IMR-90 (cell line): Measurements from ENCODE around the gene SEC14L1. TPM values are rescaled to one million over a fixed set of nuclear protein-coding genes. Genes with fewer than 3 reads are reported as not detected.

Experiments used
- ATAC-seq: fragments of 200-7000 bp; cut with Tn5 transposase; 2 replicates; pipeline ENCODE4 v1.9.1; 2020; ENCODE audit warnings: low read depth, mild to moderate bottlenecking, moderate library complexity
- BruUV-seq: library from RNA; stranded (reverse); fragments of 400-500 nt; replicated peaks from 2 replicates; lab custom pipeline; 2021; lab: Mats Ljungman, UMichigan
- CTCF ChIA-PET: fragments of 300-600 bp; formaldehyde crosslinking; extraction: SDS; loops from one replicate; lab custom pipeline; 2021; ENCODE audit warnings: antibody characterized with exemption; lab: Yijun Ruan, JAX
- POLR2A ChIA-PET: fragments of 300-600 bp; sonication (Branson Sonifier 250); formaldehyde crosslinking; loops from one replicate; lab custom pipeline; 2022; ENCODE audit warnings: antibody characterized with exemption; ENCODE audit not compliant: unreplicated experiment; lab: Charles Lee
- DNase-seq: peaks from one replicate; pipeline ENCODE4 v3.0.0; 2013
- H2AFZ ChIP-seq: replicated peaks from 2 replicates; pipeline ENCODE3; 2013; ENCODE audit warnings: low read length, mild to moderate bottlenecking; ENCODE audit not compliant: poor library complexity
- H2AK5ac ChIP-seq: 2 replicates; pipeline ENCODE4 v1.6.1; 2013; ENCODE audit warnings: low read depth, low read length, inconsistent platforms
- H2AK9ac ChIP-seq: replicated peaks from 2 replicates; pipeline ENCODE3; 2013; ENCODE audit warnings: mild to moderate bottlenecking, low read depth, low read length, moderate library complexity; ENCODE audit not compliant: poor library complexity
- H2BK120ac ChIP-seq: 2 replicates; pipeline ENCODE4 v1.6.1; 2013; ENCODE audit warnings: low read depth, low read length, inconsistent platforms
- H2BK15ac ChIP-seq: 3 replicates; pipeline ENCODE4 v1.6.1; 2013; ENCODE audit warnings: low read depth, low read length, inconsistent platforms
- H2BK20ac ChIP-seq: 2 replicates; pipeline ENCODE4 v1.6.1; 2013; ENCODE audit warnings: low read depth, mild to moderate bottlenecking, inconsistent platforms, low read length, moderate library complexity
- H2BK5ac ChIP-seq: 2 replicates; pipeline ENCODE4 v1.6.1; 2013; ENCODE audit warnings: mild to moderate bottlenecking, low read depth, low read length, inconsistent platforms; ENCODE audit not compliant: poor library complexity, severe bottlenecking
- H3K14ac ChIP-seq: replicated peaks from 2 replicates; pipeline ENCODE4 v1.6.1; 2013; ENCODE audit warnings: low read depth, low read length, inconsistent platforms
- H3K18ac ChIP-seq: 2 replicates; pipeline ENCODE4 v1.6.1; 2013; ENCODE audit warnings: low read depth, low read length, control low read depth
- H3K23ac ChIP-seq: 2 replicates; pipeline ENCODE4 v1.6.1; 2013; ENCODE audit warnings: low read depth, low read length, inconsistent platforms
- H3K27ac ChIP-seq: 2 replicates; pipeline ENCODE4 v1.5.1; 2013; ENCODE audit warnings: mild to moderate bottlenecking, control low read depth, low read length; ENCODE audit not compliant: insufficient read depth
- H3K27me3 ChIP-seq: 2 replicates; pipeline ENCODE4 v1.6.1; 2013; ENCODE audit warnings: low read length; ENCODE audit not compliant: control insufficient read depth, insufficient read depth
- H3K36me3 ChIP-seq: 2 replicates; pipeline ENCODE4 v1.6.1; 2013; ENCODE audit warnings: low read length, mixed read lengths; ENCODE audit not compliant: control insufficient read depth, insufficient read depth
- H3K4ac ChIP-seq: 2 replicates; pipeline ENCODE4 v1.6.1; 2013; ENCODE audit warnings: low read depth, low read length, inconsistent platforms
- H3K4me1 ChIP-seq: 2 replicates; pipeline ENCODE4 v1.6.1; 2013; ENCODE audit warnings: low read length, mixed read lengths; ENCODE audit not compliant: control insufficient read depth, insufficient read depth
- H3K4me2 ChIP-seq: 2 replicates; pipeline ENCODE4 v1.6.1; 2013; ENCODE audit warnings: low read depth, mild to moderate bottlenecking, control low read depth, low read length, moderate library complexity
- H3K4me3 ChIP-seq: 2 replicates; pipeline ENCODE4 v1.5.1; 2013; ENCODE audit warnings: low read depth, mild to moderate bottlenecking, control low read depth, low read length, moderate library complexity; ENCODE audit not compliant: insufficient read depth
- H3K56ac ChIP-seq: 2 replicates; pipeline ENCODE4 v1.6.1; 2013; ENCODE audit warnings: low read length, inconsistent platforms; ENCODE audit not compliant: insufficient read depth; ENCODE audit errors: extremely low read depth
- H3K79me1 ChIP-seq, 2 experiments: 2 replicates each; pipeline ENCODE4 v1.6.1; 2013; ENCODE audit warnings: low read length in 2 of 2, inconsistent platforms in 1 of 2, low read depth in 1 of 2
- H3K9ac ChIP-seq: 2 replicates; pipeline ENCODE4 v1.6.1; 2013; ENCODE audit warnings: low read depth, low read length, control low read depth
- H3K9me1 ChIP-seq: 2 replicates; pipeline ENCODE4 v1.6.1; 2013; ENCODE audit warnings: low read length, inconsistent platforms; ENCODE audit not compliant: insufficient read depth
- H3K9me3 ChIP-seq: 2 replicates; pipeline ENCODE4 v1.6.1; 2013; ENCODE audit warnings: low read length; ENCODE audit not compliant: control insufficient read depth, insufficient read depth
- H4K20me1 ChIP-seq: 2 replicates; pipeline ENCODE4 v1.6.1; 2013; ENCODE audit warnings: low read length, inconsistent platforms; ENCODE audit not compliant: insufficient read depth
- H4K5ac ChIP-seq: 2 replicates; pipeline ENCODE4 v1.6.1; 2013; ENCODE audit warnings: mild to moderate bottlenecking, low read depth, low read length, control low read depth
- H4K8ac ChIP-seq, 2 experiments: 2 replicates each; pipeline ENCODE4 v1.6.1; 2013; ENCODE audit warnings: low read depth in 2 of 2, low read length in 2 of 2, control low read depth in 1 of 2, inconsistent platforms in 1 of 2
- H4K91ac ChIP-seq: 2 replicates; pipeline ENCODE4 v1.6.1; 2013; ENCODE audit warnings: low read depth, low read length, inconsistent platforms; ENCODE audit not compliant: insufficient read depth
- CEBPB ChIP-seq: IDR thresholded peaks from 2 replicates; pipeline ENCODE4 v1.6.1; 2012; ENCODE audit warnings: low read depth, low read length, improper control_type of control experiment
- CHD1 ChIP-seq: IDR thresholded peaks from 2 replicates; pipeline ENCODE4 v1.6.1; 2012; ENCODE audit warnings: low read depth, low read length, improper control_type of control experiment
- FOS ChIP-seq: fragments of 150-350 bp; IDR thresholded peaks from 2 replicates; pipeline ENCODE4 v1.6.1; 2016; ENCODE audit warnings: low read depth, low read length
- MAZ ChIP-seq: IDR thresholded peaks from 2 replicates; pipeline ENCODE4 v1.6.1; 2012; ENCODE audit warnings: low read depth, mild to moderate bottlenecking, low read length, improper control_type of control experiment, moderate library complexity, borderline replicate concordance
- MXI1 ChIP-seq: IDR thresholded peaks from 2 replicates; pipeline ENCODE4 v1.6.1; 2012; ENCODE audit warnings: low read depth, mild to moderate bottlenecking, low read length, moderate library complexity, borderline replicate concordance
- POLR2A ChIP-seq: IDR thresholded peaks from 2 replicates; pipeline ENCODE4 v1.6.1; 2012; ENCODE audit warnings: mild to moderate bottlenecking, low read depth, low read length
- RAD21 ChIP-seq: IDR thresholded peaks from 2 replicates; pipeline ENCODE4 v1.6.1; 2012; ENCODE audit warnings: low read length, improper control_type of control experiment
- RCOR1 ChIP-seq: IDR thresholded peaks from 2 replicates; pipeline ENCODE4 v1.6.1; 2012; ENCODE audit warnings: mild to moderate bottlenecking, low read length, improper control_type of control experiment; ENCODE audit not compliant: insufficient replicate concordance
- RFX5 ChIP-seq: IDR thresholded peaks from 2 replicates; pipeline ENCODE4 v1.8.0; 2012; ENCODE audit warnings: low read depth, mild to moderate bottlenecking, low read length, moderate library complexity
- WGBS, 2 experiments: methylation state at CpG; one replicate each; pipeline versions ENCODE4 v1.1.5 to v1.1.7; 2013; ENCODE audit warnings: missing lambda C conversion rate in 2 of 2; ENCODE audit not compliant: insufficient read length in 1 of 2; ENCODE audit errors: extremely low coverage in 2 of 2; 5-methylcytosine and 5-hydroxymethylcytosine counted together
- dilution Hi-C: fragments of 300-500 bp; cut with HindIII; formaldehyde crosslinking; loops from one replicate; pipeline ENCODE4 v1.14.3; 2018; ENCODE audit warnings: low sequenced_read_pairs; ENCODE audit not compliant: unreplicated experiment
- in situ Hi-C: fragments of 300-500 bp; cut with MboI; formaldehyde crosslinking; loops from 3 replicates; pipeline ENCODE4 v1.14.3; 2019; ENCODE audit warnings: low sequenced_read_pairs, inconsistent platforms, mixed read lengths
- intact Hi-C: fragments of 100-400 bp; cut with micrococcal nuclease; formaldehyde crosslinking; loops from 2 replicates; pipeline ENCODE4 v1.10.0; 2022
- polyA plus RNA-seq, 3 experiments: library from polyadenylated mRNA; depleted of rRNA; stranded (reverse); fragments of >200 nt; gene quantifications; 2 replicates each; pipeline ENCODE4 v1.2.3, GENCODE V29; 2012; ENCODE audit warnings: low replicate concordance in 1 of 3
- total RNA-seq: library from RNA; depleted of rRNA; stranded (reverse); fragments of >200 nt; gene quantifications from 2 replicates; pipeline ENCODE4 v1.2.3, GENCODE V29; 2012
- TF ChIP-seq, protein P1 (sequence below): fragments of 150-350 bp; IDR thresholded peaks from 2 replicates; pipeline ENCODE4 v1.6.1; 2016; ENCODE audit warnings: low read depth, mild to moderate bottlenecking, low read length, moderate library complexity, borderline replicate concordance

The SEC14L1 gene
- total and polyA plus RNA-seq, 2 of the 4 experiments (the other 2 are of a cell fraction) = 24.9 to 35.8 TPM

DNA sequence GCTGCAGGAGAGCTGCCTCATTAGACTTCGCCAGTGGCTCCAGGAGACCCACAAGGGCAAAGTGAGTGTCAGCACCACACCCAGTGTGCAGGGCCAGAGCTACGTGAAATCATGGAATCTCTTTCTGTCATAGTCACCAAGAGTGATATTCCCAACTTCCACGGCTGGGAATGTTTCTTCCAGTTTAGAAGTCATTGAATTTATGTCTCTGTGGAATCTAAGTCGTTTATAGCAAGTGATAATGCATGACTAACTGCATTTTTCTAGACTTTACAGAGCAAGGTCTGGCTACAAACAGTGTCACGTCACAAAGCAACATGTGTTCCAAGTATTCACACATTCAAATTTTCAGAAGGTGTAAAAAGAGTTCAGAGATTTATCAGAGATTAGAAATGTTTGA, 55.5 kb downstream of the SEC14L1 start:
- H3K27ac ChIP-seq = no peak overlapping the region
- no peaks in the 10 kb centered on the region for H3K27me3 ChIP-seq
- H3K4me1 ChIP-seq = peaks cover 2% of the 10 kb centered on the region; the same call in 1 of the 2 replicates
- TF ChIP-seq MXI1 (no peak), POLR2A (no peak), CHD1 (no peak), RCOR1 (no peak), CEBPB (no peak), RFX5 (no peak), MAZ (no peak), RAD21 (no peak), FOS (no peak)
- TF ChIP-seq, protein P1, sequence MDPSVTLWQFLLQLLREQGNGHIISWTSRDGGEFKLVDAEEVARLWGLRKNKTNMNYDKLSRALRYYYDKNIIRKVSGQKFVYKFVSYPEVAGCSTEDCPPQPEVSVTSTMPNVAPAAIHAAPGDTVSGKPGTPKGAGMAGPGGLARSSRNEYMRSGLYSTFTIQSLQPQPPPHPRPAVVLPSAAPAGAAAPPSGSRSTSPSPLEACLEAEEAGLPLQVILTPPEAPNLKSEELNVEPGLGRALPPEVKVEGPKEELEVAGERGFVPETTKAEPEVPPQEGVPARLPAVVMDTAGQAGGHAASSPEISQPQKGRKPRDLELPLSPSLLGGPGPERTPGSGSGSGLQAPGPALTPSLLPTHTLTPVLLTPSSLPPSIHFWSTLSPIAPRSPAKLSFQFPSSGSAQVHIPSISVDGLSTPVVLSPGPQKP = no peak
- H2BK5ac ChIP-seq = peak overlapping the region; percentile 43
- dilution Hi-C loops (no loop called here), in situ Hi-C loops (no loop called here), intact Hi-C loops (loop anchor here (2.0 kb wide), 1 partner anchor 47 kb away; no protein-coding TSS in a partner anchor)
- no peak overlapping the region for H3K4me2 ChIP-seq
- WGBS, 2 experiments = 80% methylated on average over 1 of the region's 5 CpGs; no CpG with 5 or more reads in 1 of the 2 experiments
- H3K9me3 ChIP-seq = no peaks in the 10 kb centered on the region
- H3K9ac ChIP-seq = no peak overlapping the region
- no peak overlapping the region for H3K4ac ChIP-seq
- ATAC-seq (peak; percentile 44), DNase-seq (no peak)
- H2AK5ac ChIP-seq = no peak overlapping the region
- no peak overlapping the region for H4K91ac ChIP-seq
- no peak overlapping the region for H3K4me3 ChIP-seq
- H4K5ac ChIP-seq = no peak overlapping the region
- H2BK15ac ChIP-seq = no peak overlapping the region
- no peak overlapping the region for H2BK20ac ChIP-seq
- no peak overlapping the region for H2AK9ac ChIP-seq
- H3K9me1 ChIP-seq = peaks cover 4% of the 10 kb centered on the region; the same call in 1 of the 2 replicates
- no peak overlapping the region for H3K23ac ChIP-seq
- H3K18ac ChIP-seq = no peak overlapping the region
- no peak overlapping the region for H4K8ac ChIP-seq
- ChIA-PET CTCF (no interaction called here), POLR2A (no interaction called here)
- no peaks in the 10 kb centered on the region for H4K20me1 ChIP-seq
- peaks cover 53% of the 10 kb centered on the region for H3K36me3 ChIP-seq
- H3K79me1 ChIP-seq = peaks cover 9 to 35% of the 10 kb centered on the region in 2 experiments; a peak in 3 of 4 replicates
- H2BK120ac ChIP-seq = no peak overlapping the region
- H3K14ac ChIP-seq = no peak overlapping the region
- no peak overlapping the region for H3K56ac ChIP-seq
- no peak overlapping the region for H2AFZ ChIP-seq
- no TSS peak for BruUV-seq
